ENCODE data around the gene NINJ2. TPM values are rescaled to one million over a fixed set of nuclear protein-coding genes. Genes with fewer than 3 reads are reported as not detected.

NINJ2 gene
- total RNA-seq, 1 experiment from 2014 or later: 0.24 TPM

GRCh38 chr12:627863-628741 is 35.1 kb downstream of the NINJ2 start:
- no peak overlapping the region for H2BK5ac ChIP-seq (ENCODE audit: insufficient read length, low read length)
- no peak overlapping the region for H3K18ac ChIP-seq (ENCODE audit: insufficient read length, low read depth, low read length)
- H2BK120ac ChIP-seq (ENCODE audit: low read depth, low read length, poor library complexity, severe bottlenecking): no peak overlapping the region
- H2BK12ac ChIP-seq (ENCODE audit: insufficient read length, low read depth, low read length): no peak overlapping the region
- no peak for DNase-seq
- Mint-ChIP-seq H3K4me1 (peaks cover 49 to 54% of the 10 kb centered on the region in 2 experiments), H3K27me3 (ENCODE audit: low read depth) (peaks cover 19% of the 10 kb centered on the region), H3K9me3 (no peaks in the 10 kb centered on the region; a peak in 1 of 5 replicates), H3K4me3 (no peak overlapping the region), H3K36me3 (ENCODE audit: insufficient read depth in 1 of 3, low read depth in 3 of 3) (no peaks in the 10 kb centered on the region), H3K27ac (no peak overlapping the region)
- no peaks in the 10 kb centered on the region for H4K20me1 ChIP-seq (ENCODE audit: control insufficient read depth, insufficient read depth, insufficient read length)
- H3K4ac ChIP-seq (ENCODE audit: low read depth, low read length): no peak overlapping the region
- H3K79me2 ChIP-seq (ENCODE audit: insufficient read depth, low read length): no peaks in the 10 kb centered on the region
- no peaks in the 10 kb centered on the region; the same call in 1 of the 2 replicates for H3K27me3 ChIP-seq (ENCODE audit: insufficient read depth, low read length)
- H3T11ph ChIP-seq (ENCODE audit: low read length): no peak overlapping the region
- H3K23me2 ChIP-seq (ENCODE audit: insufficient read length, low read depth, low read length, poor library complexity, severe bottlenecking): no peaks in the 10 kb centered on the region
- no peaks in the 10 kb centered on the region for H3K79me1 ChIP-seq (ENCODE audit: insufficient read depth, low read depth, low read length, poor library complexity, severe bottlenecking)
- no peak overlapping the region for H2BK15ac ChIP-seq (ENCODE audit: low read depth, low read length)
- no peak overlapping the region for H4K5ac ChIP-seq (ENCODE audit: insufficient read length, low read depth, low read length)
- H3K14ac ChIP-seq (ENCODE audit: insufficient read depth, low read length): no peak overlapping the region
- TF ChIP-seq CTCF (conservative IDR thresholded peaks at IDR 0.05): no peak
- no peak overlapping the region for H2AFZ ChIP-seq (ENCODE audit: low read length)
- no peak overlapping the region for H2AK5ac ChIP-seq (ENCODE audit: insufficient read length, low read length)
- no peak overlapping the region for H3K9ac ChIP-seq (ENCODE audit: extremely low read depth, insufficient read length, low read length)
- H3K56ac ChIP-seq (ENCODE audit: insufficient read length, low read depth, low read length): no peak overlapping the region
- no peak overlapping the region for H3K23ac ChIP-seq (ENCODE audit: insufficient read length, low read depth, low read length)
- H3K27ac ChIP-seq (ENCODE audit: insufficient read length, low read depth, low read length): no peak overlapping the region
- H3K9me3 ChIP-seq (ENCODE audit: control insufficient read depth, low read depth, low read length): no peaks in the 10 kb centered on the region
- H3K4me1 ChIP-seq (ENCODE audit: insufficient read depth, low read length): peaks cover 14% of the 10 kb centered on the region; the same call in 1 of the 2 replicates
- no peak overlapping the region for H3K4me2 ChIP-seq (ENCODE audit: insufficient read depth, insufficient read length, low read length)
- no peak overlapping the region for H4K8ac ChIP-seq (replicated peaks; ENCODE audit: insufficient read length, low read depth, low read length)
- no peak overlapping the region for H2BK20ac ChIP-seq (ENCODE audit: low read depth, low read length, poor library complexity, severe bottlenecking)
- no peak overlapping the region for H4K91ac ChIP-seq (ENCODE audit: insufficient read length, low read depth, low read length)
- WGBS (ENCODE audit: extremely low coverage, insufficient read length, low lambda C conversion rate): no CpG with 5 or more reads among the region's 13 CpGs

All from H9 (cell line).